Endodermal cell (in vitro differentiated cells): Measurements from ENCODE around the gene CALML3. TPM values are rescaled to one million over a fixed set of nuclear protein-coding genes. Genes with fewer than 3 reads are reported as not detected.
"Not testable (repeated sequence)": the region's sequence is repeated elsewhere in the genome, so short reads cannot be mapped to it uniquely, and the experiment has no call there.

Experiments used
- DNase-seq: peaks from one replicate; pipeline ENCODE4 v3.0.0-alpha.2; 2017
- H3K27ac ChIP-seq: 2 replicates; pipeline ENCODE4 v1.5.1; 2013; ENCODE audit warnings: mild to moderate bottlenecking, low read depth, low read length, moderate library complexity
- H3K27me3 ChIP-seq: 2 replicates; pipeline ENCODE4 v1.6.1; 2013; ENCODE audit warnings: mild to moderate bottlenecking, low read length, moderate library complexity; ENCODE audit not compliant: insufficient read depth, control insufficient read depth, poor library complexity, severe bottlenecking
- H3K36me3 ChIP-seq: 2 replicates; pipeline ENCODE4 v1.7.0; 2013; ENCODE audit warnings: mild to moderate bottlenecking, low read length, moderate library complexity; ENCODE audit not compliant: control insufficient read depth, insufficient read depth
- H3K4me1 ChIP-seq: one replicate; pipeline ENCODE4 v1.7.0; 2013; ENCODE audit warnings: low read length; ENCODE audit not compliant: control insufficient read depth, insufficient read depth
- H3K4me3 ChIP-seq: 2 replicates; pipeline ENCODE4 v1.5.1; 2013; ENCODE audit warnings: mild to moderate bottlenecking, low read length, moderate library complexity
- H3K9ac ChIP-seq: 2 replicates; pipeline ENCODE4 v1.6.1; 2013; ENCODE audit warnings: mild to moderate bottlenecking, low read length, moderate library complexity; ENCODE audit not compliant: poor library complexity, severe bottlenecking; ENCODE audit errors: extremely low read depth
- H3K9me3 ChIP-seq: 2 replicates; pipeline ENCODE4 v1.6.1; 2013; ENCODE audit warnings: mild to moderate bottlenecking, low read length, moderate library complexity; ENCODE audit not compliant: control insufficient read depth
- H3K27ac Mint-ChIP-seq: 2 replicates; pipeline ENCODE4 v1.8.0; 2020; ENCODE audit warnings: mixed read lengths
- H3K27me3 Mint-ChIP-seq: 2 replicates; pipeline ENCODE4 v1.8.0; 2021; ENCODE audit warnings: mild to moderate bottlenecking, mixed read lengths; ENCODE audit not compliant: insufficient read depth
- H3K36me3 Mint-ChIP-seq: 2 replicates; pipeline ENCODE4 v1.8.0; 2020; ENCODE audit warnings: low read depth, mixed read lengths
- H3K4me1 Mint-ChIP-seq: 2 replicates; pipeline ENCODE4 v1.8.0; 2020; ENCODE audit warnings: mixed read lengths
- H3K4me3 Mint-ChIP-seq: 2 replicates; pipeline ENCODE4 v1.8.0; 2020; ENCODE audit warnings: mild to moderate bottlenecking, moderate library complexity, mixed read lengths
- H3K9me3 Mint-ChIP-seq: 2 replicates; pipeline ENCODE4 v1.8.0; 2020; ENCODE audit warnings: mild to moderate bottlenecking, mixed read lengths
- CTCF ChIP-seq: fragments of 200-600 bp; sonication (generic); conservative IDR thresholded peaks from 2 replicates; pipeline ENCODE4 v1.5.0; 2021; ENCODE audit warnings: antibody characterized with exemption, mild to moderate bottlenecking
- WGBS, 2 experiments: methylation state at CpG; one replicate each; pipeline versions ENCODE4 v1.1.5 to v1.1.7; 2013; ENCODE audit warnings: missing lambda C conversion rate in 2 of 2, mixed read lengths in 1 of 2; ENCODE audit not compliant: insufficient coverage in 1 of 2, insufficient read length in 1 of 2; 5-methylcytosine and 5-hydroxymethylcytosine counted together
- total RNA-seq, 2 donors: library from RNA; stranded (reverse); fragmentation: NEBNext Ultra II Directional in 1 of 2; extraction: Animal tissue kit (Norgen Biotek cat#: 25700) in 1 of 2; gene quantifications; 2 replicates in 1 of 2; 3 replicates in 1 of 2; pipeline ENCODE4 v1.2.1, GENCODE V29; 2021

CALML3 gene
- total RNA-seq, 2 donors from 2014 or later = not detected

- TF ChIP-seq CTCF = no peak
- no peak overlapping the region for H3K9ac ChIP-seq
- no peaks in the 10 kb centered on the region for H3K36me3 ChIP-seq
- 91 to 92% methylated on average over 16 to 31 of the region's 31 CpGs for WGBS, 2 experiments
- H3K4me3 ChIP-seq = no peak overlapping the region
- Mint-ChIP-seq H3K4me1 (peaks cover 19% of the 10 kb centered on the region), H3K9me3 (no peaks in the 10 kb centered on the region), H3K4me3 (no peak overlapping the region), H3K27ac (no peak overlapping the region), H3K36me3 (no peaks in the 10 kb centered on the region), H3K27me3 (no peaks in the 10 kb centered on the region)
- H3K27me3 ChIP-seq = no peaks in the 10 kb centered on the region
- no peaks in the 10 kb centered on the region for H3K4me1 ChIP-seq
- DNase-seq = peak; percentile 69
- no peak overlapping the region for H3K27ac ChIP-seq
- no peaks in the 10 kb centered on the region for H3K9me3 ChIP-seq
Observed at GRCh38 chr10:5557799-5558771, 33.3 kb downstream of the CALML3 start.

- not testable (repeated sequence) for H3K9ac ChIP-seq, H3K4me3 Mint-ChIP-seq, H3K27ac ChIP-seq, DNase-seq, H3K36me3 Mint-ChIP-seq, H3K36me3 ChIP-seq, H3K27me3 ChIP-seq, H3K9me3 ChIP-seq, H3K4me1 ChIP-seq, H3K9me3 Mint-ChIP-seq, H3K4me3 ChIP-seq, H3K27me3 Mint-ChIP-seq, H3K27ac Mint-ChIP-seq
- peaks cover 16% of the 10 kb centered on the region for H3K4me1 Mint-ChIP-seq
- 92 to 93% methylated on average over 3 to 9 of the region's 9 CpGs for whole genome bisulfite sequencing, 2 experiments
Observed at GRCh38 chr10:5559022-5559421, 34.3 kb downstream of the CALML3 start.

- no peaks in the 10 kb centered on the region for H3K27me3 ChIP-seq
- DNase-seq = peak; percentile 43
- TF ChIP-seq CTCF = no peak
- Mint-ChIP-seq H3K36me3 (no peaks in the 10 kb centered on the region), H3K27ac (no peak overlapping the region), H3K4me1 (peaks cover 12% of the 10 kb centered on the region), H3K4me3 (no peak overlapping the region), H3K9me3 (no peaks in the 10 kb centered on the region), H3K27me3 (no peaks in the 10 kb centered on the region)
- WGBS, 2 experiments = 59 to 80% methylated on average over 5 to 9 of the region's 9 CpGs
- H3K4me3 ChIP-seq = no peak overlapping the region
- no peak overlapping the region for H3K27ac ChIP-seq
- no peaks in the 10 kb centered on the region for H3K9me3 ChIP-seq
- no peak overlapping the region for H3K9ac ChIP-seq
- no peaks in the 10 kb centered on the region for H3K4me1 ChIP-seq
- H3K36me3 ChIP-seq = no peaks in the 10 kb centered on the region
Observed at GRCh38 chr10:5559642-5560141, 34.9 kb downstream of the CALML3 start.
